Endothelial cell of umbilical vein (primary cell): ENCODE data around the gene UGT1A9. TPM values are rescaled to one million over a fixed set of nuclear protein-coding genes. Genes with fewer than 3 reads are reported as not detected.

ENCODE experiments used
- BruUV-seq: library from RNA; stranded (reverse); fragments of 400-500 nt; replicated peaks from 2 replicates; lab custom pipeline; 2021; lab: Mats Ljungman, UMichigan
- CTCF ChIA-PET: fragments of 300-600, 350-600 bp; sonication (Branson Sonifier 250); formaldehyde crosslinking; loops from one replicate; lab custom pipeline; 2021; ENCODE audit warnings: antibody characterized with exemption, inconsistent platforms; lab: Charles Lee
- POLR2A ChIA-PET: fragments of 300-600, 350-600 bp; sonication (Branson Sonifier 250); formaldehyde crosslinking; loops from one replicate; lab custom pipeline; 2021; ENCODE audit warnings: antibody characterized with exemption, inconsistent platforms; lab: Charles Lee
- DNase-seq: peaks from one replicate; pipeline ENCODE4 v3.0.0-alpha.2; 2011; ENCODE audit warnings: low read depth, low spot score
- FAIRE-seq: peaks from 2 replicates; lab custom pipeline; 2011; peaks lifted over from hg19 to GRCh38; lab: Jason Lieb, UNC
- H2AFZ ChIP-seq: 2 replicates; pipeline ENCODE4 v1.6.0; 2012; ENCODE audit warnings: low read depth, low read length, control low read depth, inconsistent platforms
- H3K27ac ChIP-seq: 2 replicates; pipeline ENCODE4 v1.5.1; 2011; ENCODE audit warnings: low read depth, mild to moderate bottlenecking, control low read depth, low read length, moderate library complexity; ENCODE audit not compliant: insufficient read depth
- H3K27me3 ChIP-seq, 2 experiments: 2 replicates each; pipeline versions ENCODE4 v1.6.0 to v1.6.1; 2011; ENCODE audit warnings: low read length in 2 of 2, mixed read lengths in 1 of 2; ENCODE audit not compliant: control insufficient read depth in 2 of 2, insufficient read depth in 2 of 2
- H3K36me3 ChIP-seq, 2 experiments: 2 replicates in 1 of 2; 3 replicates in 1 of 2; pipeline ENCODE4 v1.5.1; 2011; ENCODE audit warnings: low read length in 2 of 2, mild to moderate bottlenecking in 1 of 2, moderate library complexity in 1 of 2; ENCODE audit not compliant: control insufficient read depth in 2 of 2, insufficient read depth in 2 of 2; ENCODE audit errors: extremely low read depth in 1 of 2
- H3K4me1 ChIP-seq: 3 replicates; pipeline ENCODE4 v1.5.1; 2011; ENCODE audit warnings: mild to moderate bottlenecking, low read length; ENCODE audit not compliant: control insufficient read depth, insufficient read depth; ENCODE audit errors: extremely low read depth
- H3K4me2 ChIP-seq: 2 replicates; pipeline ENCODE4 v1.6.1; 2011; ENCODE audit warnings: low read length, control low read depth, mixed read lengths; ENCODE audit not compliant: insufficient read depth
- H3K4me3 ChIP-seq, 3 experiments: fragments of 200-600 bp in 1 of 3; sonication (generic), shearing (Covaris generic) in 1 of 3; replicated peaks in 1 of 3; 2 replicates each; pipeline ENCODE4 v1.5.1; 2011 to 2016; ENCODE audit warnings: control low read depth in 3 of 3, low read length in 3 of 3, mild to moderate bottlenecking in 2 of 3, inconsistent platforms in 1 of 3, low read depth in 1 of 3, moderate library complexity in 1 of 3; ENCODE audit not compliant: insufficient read depth in 1 of 3
- H3K79me2 ChIP-seq: 2 replicates; pipeline ENCODE4 v1.6.0; 2012; ENCODE audit warnings: low read length, inconsistent platforms; ENCODE audit not compliant: control insufficient read depth, insufficient read depth
- H3K9ac ChIP-seq: replicated peaks from 2 replicates; pipeline ENCODE3; 2011; ENCODE audit warnings: low read length, control low read depth; ENCODE audit not compliant: insufficient read depth; ENCODE audit errors: extremely low read depth
- H3K9me1 ChIP-seq: replicated peaks from 3 replicates; pipeline ENCODE4 v1.6.0; 2011; ENCODE audit warnings: mild to moderate bottlenecking, low read length; ENCODE audit not compliant: control insufficient read depth, insufficient read depth; ENCODE audit errors: extremely low read depth
- H3K9me3 ChIP-seq: replicated peaks from 2 replicates; pipeline ENCODE4 v1.5.1; 2012; ENCODE audit warnings: low read length, inconsistent platforms; ENCODE audit not compliant: control insufficient read depth, insufficient read depth
- H4K20me1 ChIP-seq: replicated peaks from 2 replicates; pipeline ENCODE3; 2011; ENCODE audit warnings: mild to moderate bottlenecking, low read length; ENCODE audit not compliant: control insufficient read depth, insufficient read depth; ENCODE audit errors: extremely low read depth
- CTCF ChIP-seq, 2 donors: IDR thresholded peaks; 1 replicate in 1 of 2; 2 replicates in 1 of 2; pipeline ENCODE4 v1.5.1; 2011; ENCODE audit warnings: low read length in 2 of 2, mild to moderate bottlenecking in 2 of 2, moderate library complexity in 2 of 2, control low read depth in 1 of 2, inconsistent platforms in 1 of 2, low read depth in 1 of 2; ENCODE audit not compliant: insufficient read depth in 1 of 2; ENCODE audit errors: extremely low read depth in 1 of 2
- EZH2 ChIP-seq: IDR thresholded peaks from 2 replicates; pipeline ENCODE4 v1.6.1; 2012; ENCODE audit warnings: borderline replicate concordance, low read depth, mild to moderate bottlenecking, moderate library complexity, low read length, inconsistent platforms; ENCODE audit not compliant: severe bottlenecking
- FOS ChIP-seq: IDR thresholded peaks from 2 replicates; pipeline ENCODE4 v1.6.1; 2011; ENCODE audit warnings: mild to moderate bottlenecking, low read length, moderate library complexity, borderline replicate concordance; ENCODE audit not compliant: insufficient read depth
- GATA2 ChIP-seq: IDR thresholded peaks from 2 replicates; pipeline ENCODE4 v1.7.0; 2011; ENCODE audit warnings: low read depth, mild to moderate bottlenecking, moderate library complexity, mixed read lengths, low read length; ENCODE audit not compliant: insufficient read length, insufficient read depth
- JUN ChIP-seq: IDR thresholded peaks from 2 replicates; pipeline ENCODE4 v1.6.1; 2011; ENCODE audit warnings: borderline replicate concordance, low read depth; ENCODE audit not compliant: insufficient read length, insufficient read depth
- MAX ChIP-seq: IDR thresholded peaks from 2 replicates; pipeline ENCODE4 v1.6.1; 2011; ENCODE audit not compliant: insufficient read depth, insufficient read length
- MYC ChIP-seq: IDR thresholded peaks from one replicate; pipeline ENCODE4 v1.6.1; 2011; ENCODE audit warnings: mild to moderate bottlenecking, low read depth, low read length
- POLR2A ChIP-seq: IDR thresholded peaks from 2 replicates; pipeline ENCODE4 v1.6.1; 2012; ENCODE audit warnings: low read depth, mild to moderate bottlenecking, control low read depth, low read length
- POLR2AphosphoS5 ChIP-seq: IDR thresholded peaks from 2 replicates; pipeline ENCODE4 v1.6.1; 2012; ENCODE audit warnings: low read depth, mild to moderate bottlenecking, control low read depth, low read length, moderate library complexity; ENCODE audit not compliant: insufficient read depth
- dilution Hi-C: fragments of 300-500 bp; cut with MboI; formaldehyde crosslinking; loops from one replicate; pipeline ENCODE4 v1.15.0; 2019; ENCODE audit warnings: low sequenced_read_pairs; ENCODE audit not compliant: extremely low pct_ligation_motif_present
- intact Hi-C: fragments of 100-400 bp; cut with micrococcal nuclease; formaldehyde crosslinking; loops from one replicate; pipeline ENCODE4 v1.10.0; 2022
- polyA plus RNA-seq, 4 experiments: library from polyadenylated mRNA; depleted of rRNA in 3 of 4; stranded (reverse) in 3 of 4; unstranded in 1 of 4; fragments of >200 nt; gene quantifications; 2 replicates each; pipeline versions ENCODE4 v1.2.1 to v1.2.3, GENCODE V29; 2011 to 2012; ENCODE audit warnings: missing spikeins in 1 of 4
- total RNA-seq: library from RNA; stranded (reverse); gene quantifications from 2 replicates; pipeline ENCODE4 v1.2.3, GENCODE V29; 2021

The UGT1A9 gene
- total and polyA plus RNA-seq, 2 donors (not counting 3 experiments of a cell fraction or from before 2014, with no cell fraction given): not detected

GRCh38 chr2:233740870-233741269, 69.2 kb downstream of the UGT1A9 start:
- no peak for TF ChIP-seq EZH2
- TF ChIP-seq FOS: no peak
- TF ChIP-seq POLR2AphosphoS5: no peak
- no peak for TF ChIP-seq POLR2A
- no peak for TF ChIP-seq GATA2
- no peak for TF ChIP-seq MAX
- TF ChIP-seq MYC: no peak
- no peak for DNase-seq
- intact Hi-C loops (no loop called here), dilution Hi-C loops (no loop called here)
- Histone ChIP-seq H3K4me2 (no peak overlapping the region), H3K27ac (no peak overlapping the region), H3K9ac (no peak overlapping the region), H4K20me1 (no peaks in the 10 kb centered on the region), H3K4me3 (no peak overlapping the region), H3K9me3 (no peaks in the 10 kb centered on the region), H3K9me1 (no peaks in the 10 kb centered on the region), H3K27me3 (peaks cover 0 to 4% of the 10 kb centered on the region in 2 experiments), H3K79me2 (no peaks in the 10 kb centered on the region), H2AFZ (no peak overlapping the region), H3K4me1 (no peaks in the 10 kb centered on the region), H3K36me3 (no peaks in the 10 kb centered on the region)
- ChIA-PET POLR2A (no interaction called here), CTCF (no interaction called here)
- no TSS peak for BruUV-seq
- FAIRE-seq: no peak

GRCh38 chr2:233743464-233744259, 72.0 kb downstream of the UGT1A9 start:
- Histone ChIP-seq H3K36me3 (no peaks in the 10 kb centered on the region), H3K4me1 (no peaks in the 10 kb centered on the region), H3K27ac (no peak overlapping the region), H3K79me2 (no peaks in the 10 kb centered on the region), H2AFZ (no peak overlapping the region), H3K4me3 (no peak overlapping the region), H4K20me1 (no peaks in the 10 kb centered on the region), H3K9me1 (no peaks in the 10 kb centered on the region), H3K9ac (no peak overlapping the region), H3K27me3 (peaks cover 0 to 2% of the 10 kb centered on the region in 2 experiments), H3K4me2 (no peak overlapping the region), H3K9me3 (no peaks in the 10 kb centered on the region)
- TF ChIP-seq FOS: no peak
- no peak for TF ChIP-seq POLR2A
- no peak for TF ChIP-seq CTCF (IDR thresholded peaks at IDR 0.05; ENCODE audit: extremely low read depth in 1 of 2, insufficient read depth in 1 of 2, low read depth in 1 of 2, low read length in 2 of 2)
- TF ChIP-seq GATA2: no peak
- no peak for TF ChIP-seq POLR2AphosphoS5
- no peak for TF ChIP-seq MYC
- TF ChIP-seq JUN: no peak
- no peak for TF ChIP-seq EZH2
- no peak for TF ChIP-seq MAX
- BruUV-seq: no TSS peak
- intact Hi-C loops (no loop called here), dilution Hi-C loops (no loop called here)
- CTCF ChIA-PET: no interaction called here
- POLR2A ChIA-PET: no interaction called here
- FAIRE-seq: no peak
- DNase-seq: no peak
